Activated gamma-delta T cell treated with anti-CD3 and anti-CD28 coated beads, Interleukin-2, amount 50 U/mL, for 16 hours (primary cell): Measurements from ENCODE around the gene GSTO2.

Experiments
- DNase-seq: peaks from one replicate; pipeline ENCODE4 v3.0.0-alpha.2; 2020; ENCODE audit warnings: low read depth

Gene GSTO2

DNA sequence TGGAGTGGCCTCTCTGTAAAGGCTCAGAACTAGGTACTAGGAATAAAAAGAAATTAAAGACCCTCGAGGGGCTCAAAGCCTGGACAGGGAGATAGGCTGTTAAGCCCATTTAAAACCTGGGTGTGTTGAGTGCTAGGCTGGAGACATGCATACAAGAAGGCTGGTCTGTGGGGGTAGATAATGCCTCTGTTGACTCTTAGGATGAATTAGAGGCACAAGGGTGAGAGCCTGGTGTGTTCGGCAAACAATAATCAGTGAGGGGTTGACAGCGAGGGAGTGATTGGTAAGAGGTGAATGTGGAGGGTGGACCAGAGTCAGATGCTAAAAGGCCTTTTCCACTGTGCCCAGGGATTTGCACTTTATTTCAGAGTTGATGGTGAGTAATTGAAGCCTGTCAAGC, 12.7 kb downstream of the GSTO2 start:
- no peak for DNase-seq

DNA sequence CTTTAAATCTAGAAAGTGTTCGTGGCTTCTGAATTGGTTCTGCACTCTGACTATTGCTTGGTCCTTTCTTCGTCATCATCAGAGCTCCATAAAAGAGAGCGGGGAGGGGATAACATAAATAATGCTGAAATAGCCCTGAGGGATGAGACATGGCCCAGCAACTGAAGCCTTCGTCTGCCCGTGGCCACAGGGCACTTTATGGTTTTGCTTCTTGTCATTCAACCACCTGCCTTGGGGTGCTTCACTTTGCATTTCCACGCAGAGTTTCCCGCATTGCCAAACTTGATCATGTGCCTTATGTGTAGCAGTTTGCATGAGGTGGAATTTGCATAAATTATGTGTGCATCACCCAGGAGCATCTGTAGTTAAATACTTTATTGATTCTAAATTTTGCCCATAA, 15.9 kb downstream of the GSTO2 start:
- no peak for DNase-seq

DNA sequence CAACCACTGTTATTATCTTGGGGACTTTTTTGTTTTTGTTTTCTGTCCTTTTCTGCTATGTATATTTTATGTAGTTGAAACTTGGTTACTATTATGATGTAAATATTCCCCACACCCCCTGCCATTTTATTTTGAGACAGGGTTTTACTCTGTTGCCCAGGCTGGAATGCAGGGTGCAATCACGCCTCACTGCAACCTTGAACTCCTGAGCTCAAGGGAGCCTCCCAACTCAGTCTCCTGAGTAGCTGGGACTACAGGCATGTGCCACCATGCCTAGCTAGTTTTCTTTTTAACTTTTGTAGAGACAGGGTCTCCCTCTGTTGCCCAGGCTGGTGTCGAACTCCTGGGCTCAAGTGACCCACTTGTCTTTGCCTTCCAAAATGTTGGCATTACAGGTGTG, 18.0 kb downstream of the GSTO2 start:
- no peak for DNase-seq

DNA sequence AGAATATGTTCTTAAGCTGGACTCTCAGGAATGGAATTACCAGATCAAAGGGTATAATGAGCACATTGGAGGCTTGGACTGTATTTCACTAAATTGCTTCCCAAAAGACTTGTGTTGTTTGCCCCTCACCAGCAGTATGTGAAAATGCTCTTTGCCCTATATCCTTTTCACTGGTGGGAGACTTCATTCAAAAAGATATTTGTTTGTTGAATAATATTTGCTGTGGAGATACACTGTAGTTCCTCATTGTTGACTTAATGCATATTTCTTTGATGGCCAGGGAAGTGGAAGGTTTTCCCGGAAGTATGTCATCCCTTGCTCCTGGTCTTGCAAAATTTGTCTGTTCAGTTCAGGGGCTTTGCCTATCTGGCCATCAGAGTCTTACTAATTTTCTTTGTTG, 19.4 kb downstream of the GSTO2 start:
- DNase-seq, result no peak

DNA sequence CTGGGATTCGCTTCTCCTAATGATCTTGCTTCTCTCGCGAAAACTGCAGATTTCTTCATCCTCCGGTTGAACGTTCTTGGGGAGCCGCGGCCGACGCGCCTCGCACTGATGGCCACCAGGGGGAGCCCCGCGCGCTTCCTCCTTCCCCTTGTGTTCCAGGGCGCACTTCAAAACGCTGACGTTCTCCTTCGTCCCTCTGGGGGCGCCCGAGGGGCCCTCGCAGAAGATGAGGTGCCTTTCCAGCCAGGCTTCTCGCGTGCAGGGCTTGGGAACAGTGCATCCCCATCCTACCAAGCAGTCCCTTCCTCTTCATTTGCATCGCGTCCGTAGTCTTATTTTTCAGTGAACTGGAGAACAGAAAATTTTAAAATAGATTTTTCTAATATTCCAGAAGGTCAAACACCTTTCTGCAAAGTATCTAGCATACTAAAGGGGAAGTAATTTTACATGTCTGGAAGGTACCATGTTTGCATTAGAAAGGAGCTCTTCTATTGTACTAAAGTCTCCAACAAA, 22.5 kb downstream of the GSTO2 start:
- DNase-seq, result peak; percentile 82

DNA sequence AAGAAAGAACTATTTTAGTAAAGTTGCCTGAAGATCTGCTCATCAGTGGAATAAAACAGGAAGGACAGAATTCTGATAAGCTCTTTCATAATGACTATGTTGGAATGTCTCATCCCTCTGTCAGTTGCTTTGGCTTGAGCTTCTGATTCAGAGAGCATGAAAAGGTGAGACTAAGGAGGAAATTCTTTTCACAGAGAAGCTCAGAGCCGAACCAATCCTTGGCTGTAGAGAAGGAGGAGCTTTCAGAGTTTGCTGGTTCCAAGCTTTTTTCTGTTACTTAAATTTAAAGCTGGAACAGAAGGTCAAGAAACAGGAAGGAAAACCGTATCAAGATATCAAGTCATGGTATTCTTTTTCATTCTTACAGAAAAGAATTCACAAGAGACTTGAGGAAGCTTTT, 24.0 kb downstream of the GSTO2 start:
- DNase-seq, result no peak

DNA sequence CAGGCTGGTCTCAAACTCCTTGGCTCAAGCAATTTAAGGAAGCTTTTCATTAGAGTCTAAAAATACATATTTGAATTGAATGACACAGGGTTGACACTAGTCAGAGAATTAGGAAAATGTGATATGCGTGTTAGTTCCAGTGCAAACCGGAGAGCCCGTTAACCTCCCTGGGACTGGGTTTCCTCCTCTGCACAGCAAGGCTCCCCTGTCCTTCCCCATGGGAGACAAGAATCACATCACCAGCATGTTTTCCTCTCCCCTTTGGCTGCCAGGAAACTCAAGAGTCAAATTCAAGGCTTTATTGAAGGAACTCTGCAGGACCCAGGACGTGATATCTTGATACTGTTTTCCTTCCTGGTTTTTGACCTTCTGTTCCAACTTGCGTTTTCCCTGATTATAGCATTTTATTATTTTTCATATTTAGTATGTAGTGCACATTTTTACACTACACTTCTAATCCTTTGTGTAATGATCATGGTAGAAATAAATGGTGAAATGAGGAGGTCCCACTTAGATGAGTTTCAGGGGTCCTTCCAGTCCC, 24.9 kb downstream of the GSTO2 start:
- no peak for DNase-seq

DNA sequence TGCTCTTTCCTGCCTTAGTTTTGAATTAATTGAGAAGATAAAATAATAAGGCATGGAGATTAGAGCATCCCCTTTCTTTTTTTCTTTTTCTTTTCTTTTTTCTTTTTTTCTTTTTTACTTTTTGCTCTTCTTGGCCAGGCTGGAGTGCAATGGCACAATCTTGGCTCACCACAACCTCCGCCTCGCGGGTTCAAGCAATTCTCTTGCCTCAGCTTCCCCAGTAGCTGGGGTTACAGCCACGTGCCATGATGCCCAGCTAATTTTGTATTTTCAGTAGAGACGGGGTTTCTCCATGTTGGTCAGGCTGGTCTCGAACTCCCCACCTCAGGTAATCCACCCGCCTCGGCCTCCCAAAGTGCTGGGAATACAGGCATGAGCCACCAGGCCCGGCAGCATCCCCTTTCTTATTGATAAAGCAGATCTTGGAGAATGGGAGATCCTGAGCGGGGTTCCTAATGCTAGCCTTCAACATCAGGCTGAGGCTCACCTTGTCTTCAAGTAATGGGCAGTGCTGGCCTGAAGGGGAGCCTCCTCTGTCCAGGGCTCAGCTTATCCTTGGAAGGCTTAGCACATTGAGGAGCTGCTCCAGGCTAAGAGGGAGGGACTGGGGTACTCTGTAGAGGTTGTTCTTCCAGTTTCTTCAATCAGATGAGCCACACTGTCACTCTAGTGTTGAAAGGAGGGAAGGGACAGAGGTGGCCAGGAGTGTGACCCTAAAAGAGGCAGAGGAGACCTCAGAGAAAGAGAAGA, 27.9 kb downstream of the GSTO2 start:
- no peak for DNase-seq

DNA sequence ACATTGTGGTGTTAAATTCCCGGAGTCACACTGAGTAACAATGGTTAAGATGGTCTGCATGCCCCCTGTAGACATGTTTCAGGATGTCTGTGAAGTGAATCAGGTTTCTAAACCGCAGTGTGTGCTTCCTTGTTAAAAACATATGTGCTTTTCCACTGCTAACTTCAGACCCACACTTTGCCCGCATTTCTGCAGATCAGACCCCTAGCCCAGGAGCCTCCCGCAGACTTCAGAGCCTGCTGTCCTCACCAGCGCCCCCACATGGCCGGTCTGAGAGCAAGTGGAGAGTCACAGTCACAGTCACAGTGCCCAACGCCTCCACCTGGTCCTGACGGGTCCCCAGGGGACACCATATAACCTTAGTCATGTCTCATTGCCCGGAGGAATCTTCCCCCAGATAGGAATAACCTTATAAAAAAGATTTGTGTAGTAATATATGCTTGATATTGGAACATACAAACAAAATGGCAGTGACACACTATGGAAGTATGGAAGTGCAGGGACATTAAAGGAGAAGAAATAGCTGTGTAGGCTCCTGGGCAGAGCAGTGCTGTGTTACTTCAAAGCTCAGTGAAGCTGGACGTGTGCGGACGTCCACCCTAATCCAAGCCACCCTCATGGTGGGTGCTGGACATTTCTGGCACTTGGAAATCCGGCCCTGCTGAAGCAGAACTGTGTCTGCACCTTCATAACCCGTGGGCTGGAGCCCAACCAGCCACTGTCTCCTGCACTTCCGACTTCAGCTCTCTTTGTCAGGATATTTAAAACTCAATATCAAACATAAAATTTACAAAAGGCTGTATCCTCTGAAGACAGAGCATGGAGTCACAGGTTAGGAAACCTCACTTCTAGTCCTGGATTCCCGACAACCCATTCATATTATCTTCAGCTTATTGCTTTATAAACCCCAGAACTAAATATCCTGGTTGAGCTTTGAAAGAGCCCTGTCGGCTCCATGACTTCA, 29.0 kb downstream of the GSTO2 start:
- no peak for DNase-seq

DNA sequence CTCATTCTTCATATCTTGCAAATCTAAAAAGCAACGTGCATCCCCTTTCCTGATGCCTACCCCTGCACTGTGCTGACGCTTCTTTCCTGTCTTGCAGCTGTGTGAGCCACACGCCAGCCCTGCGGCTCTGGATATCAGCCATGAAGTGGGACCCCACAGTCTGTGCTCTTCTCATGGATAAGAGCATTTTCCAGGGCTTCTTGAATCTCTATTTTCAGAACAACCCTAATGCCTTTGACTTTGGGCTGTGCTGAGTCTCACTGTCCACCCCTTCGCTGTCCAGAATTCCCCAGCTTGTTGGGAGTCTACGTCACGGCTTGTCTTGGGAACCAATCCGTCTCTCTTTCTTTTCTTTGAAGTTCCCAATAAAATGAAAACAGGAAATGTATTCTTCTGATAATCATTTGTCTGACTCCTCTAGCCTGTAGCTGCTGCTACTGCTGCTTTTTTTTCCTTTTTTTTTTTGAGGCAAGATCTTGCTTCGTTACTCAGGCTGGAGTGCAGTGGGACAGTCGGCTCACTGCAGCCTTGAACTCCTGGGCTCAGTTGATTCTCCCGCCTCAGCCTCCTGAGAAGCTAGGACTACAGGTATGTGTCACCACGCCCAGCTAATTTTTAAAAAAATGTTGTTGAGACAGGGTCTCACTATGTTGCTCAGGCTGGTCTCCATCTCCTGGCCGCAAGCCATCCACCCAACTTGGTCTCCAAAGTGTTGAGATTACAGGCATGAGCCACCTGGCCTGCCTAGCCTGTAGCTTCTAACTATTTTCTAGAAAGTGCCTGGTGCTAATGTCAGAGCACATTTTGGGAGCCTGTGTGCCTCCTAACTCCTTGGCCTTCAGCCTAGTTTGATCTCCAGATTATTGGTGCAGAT, 30.3 kb downstream of the GSTO2 start:
- no peak for DNase-seq

DNA sequence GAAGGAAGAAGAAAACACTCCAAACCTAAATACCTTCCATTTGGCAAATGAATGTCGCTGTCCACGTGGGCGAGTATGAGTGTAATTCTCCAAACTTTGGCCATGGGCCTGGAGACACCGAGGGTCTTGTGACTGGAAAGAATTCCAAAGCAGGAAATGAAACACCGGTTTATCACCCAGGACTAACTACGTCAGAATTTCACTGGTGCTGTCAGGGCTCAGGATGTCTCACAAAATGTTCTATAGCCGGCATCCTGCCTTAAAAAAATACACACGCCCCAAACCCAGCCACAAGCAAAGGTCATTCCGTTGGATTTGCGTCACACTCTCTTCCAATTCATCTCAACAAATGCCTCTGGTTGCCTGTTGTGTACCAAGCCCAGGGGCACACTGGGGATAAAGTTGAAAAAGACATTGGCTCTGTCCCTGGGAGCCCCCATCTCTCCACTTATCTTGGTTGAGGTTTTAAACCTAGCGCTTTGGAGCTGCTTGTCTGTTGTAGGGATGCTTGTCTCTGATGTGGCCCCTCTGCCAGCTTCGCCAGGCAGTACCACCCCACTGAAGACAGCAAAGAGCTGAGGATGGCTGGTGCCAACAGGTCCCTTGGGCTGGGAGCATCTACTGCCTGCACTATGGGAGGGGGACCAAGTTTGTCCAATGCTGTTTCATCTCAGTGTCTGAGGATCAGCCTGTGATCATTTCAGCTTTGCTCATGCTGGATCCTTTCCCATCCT, 31.2 kb downstream of the GSTO2 start:
- no peak for DNase-seq

DNA sequence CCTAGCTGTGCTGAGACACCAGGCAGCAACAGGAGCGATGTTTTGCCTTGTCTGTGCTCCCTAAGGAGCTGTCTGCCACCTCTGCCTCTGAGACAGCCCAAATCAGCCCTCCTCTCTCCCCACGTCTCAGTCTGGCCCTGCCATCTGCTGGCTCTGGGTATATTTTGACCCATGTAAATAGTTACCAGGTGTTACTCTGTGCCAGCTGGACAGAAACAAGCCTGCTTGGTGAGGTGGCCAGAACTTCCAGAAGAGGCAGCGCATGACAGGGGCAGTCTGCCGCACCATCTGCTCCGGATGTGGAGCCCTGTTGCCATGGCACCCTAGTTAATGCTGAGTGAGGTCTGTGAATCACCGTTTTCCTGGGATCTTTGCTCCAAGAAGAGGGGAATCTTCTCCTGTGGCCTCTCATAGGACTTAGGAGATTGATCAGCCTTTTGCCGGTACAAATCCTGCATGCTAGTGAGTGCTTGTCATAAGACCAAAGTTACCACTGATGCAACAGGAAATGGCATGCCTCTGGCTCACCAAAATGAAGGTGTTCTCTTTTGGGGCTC, 31.8 kb downstream of the GSTO2 start:
- no peak for DNase-seq

DNA sequence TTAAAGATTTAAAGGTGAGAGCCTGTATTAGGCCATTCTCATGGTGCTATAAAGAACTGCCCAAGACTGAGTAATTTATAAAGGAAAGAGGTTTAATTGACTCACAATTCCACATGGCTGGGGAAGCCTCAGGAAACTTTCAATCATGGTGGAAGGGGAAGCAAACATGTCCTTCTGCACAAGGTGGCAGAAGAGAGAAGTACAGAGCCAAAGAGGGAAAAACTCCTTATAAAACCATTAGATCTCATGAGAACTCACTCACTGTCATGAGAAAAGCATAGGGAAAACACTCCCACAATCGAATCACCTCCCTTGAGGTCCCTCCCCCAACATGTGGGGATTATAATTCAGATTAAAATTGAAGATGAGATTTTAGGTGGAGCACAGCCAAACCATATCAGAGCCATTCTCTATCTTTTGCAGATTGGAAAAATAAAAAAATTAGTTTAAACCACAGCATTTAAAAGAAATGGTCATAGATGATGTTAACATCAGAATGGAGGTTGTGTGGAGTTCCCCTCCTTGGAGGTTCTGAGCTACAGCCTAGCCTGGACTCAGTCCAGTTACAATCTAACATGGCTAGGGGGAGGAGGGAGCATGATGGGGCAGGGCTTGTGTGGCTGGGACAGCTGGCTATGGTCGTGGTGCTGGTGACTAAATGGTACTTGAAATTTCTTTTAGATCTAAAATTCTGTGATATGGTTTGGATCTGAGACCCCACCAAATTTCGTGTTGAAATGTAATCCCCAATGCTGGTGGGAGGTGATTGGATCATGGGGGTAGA, 33.1 kb downstream of the GSTO2 start:
- no peak for DNase-seq

DNA sequence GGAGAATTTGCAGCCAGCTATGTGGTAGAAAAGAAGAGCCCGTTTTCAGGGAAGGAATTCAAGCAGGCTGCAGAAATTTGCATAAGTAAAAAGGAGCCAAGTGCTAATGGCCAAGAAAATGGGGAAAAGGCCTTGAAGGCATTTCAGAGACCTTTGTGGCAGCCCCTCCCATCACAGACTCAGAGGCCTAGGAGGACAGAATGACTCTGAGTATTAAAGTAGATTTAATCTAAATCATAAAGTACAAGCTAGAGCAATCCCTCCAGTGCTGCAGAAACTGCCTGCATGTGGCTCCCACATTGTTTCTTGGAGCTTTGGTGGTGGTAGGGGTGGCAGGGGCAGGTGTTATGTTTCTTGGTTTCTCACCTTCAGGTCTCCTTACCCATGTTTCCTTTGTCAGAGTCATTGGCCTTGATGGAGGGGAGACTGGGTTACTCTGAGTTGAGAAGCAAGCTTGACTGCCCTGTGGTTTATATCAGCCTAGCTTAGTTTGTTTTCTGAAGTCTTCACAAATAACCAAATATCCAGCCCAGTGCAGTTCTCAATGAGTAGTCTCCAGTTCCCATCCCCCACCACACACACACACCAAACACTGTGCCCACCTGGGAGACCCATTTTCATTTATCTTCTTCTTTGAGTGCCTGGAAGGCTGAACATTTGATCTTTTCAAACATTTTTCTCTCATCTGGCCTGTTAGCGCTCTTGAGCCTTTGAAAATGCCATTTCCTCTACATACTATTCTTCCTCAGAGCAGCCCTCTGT, 34.8 kb downstream of the GSTO2 start:
- no peak for DNase-seq

DNA sequence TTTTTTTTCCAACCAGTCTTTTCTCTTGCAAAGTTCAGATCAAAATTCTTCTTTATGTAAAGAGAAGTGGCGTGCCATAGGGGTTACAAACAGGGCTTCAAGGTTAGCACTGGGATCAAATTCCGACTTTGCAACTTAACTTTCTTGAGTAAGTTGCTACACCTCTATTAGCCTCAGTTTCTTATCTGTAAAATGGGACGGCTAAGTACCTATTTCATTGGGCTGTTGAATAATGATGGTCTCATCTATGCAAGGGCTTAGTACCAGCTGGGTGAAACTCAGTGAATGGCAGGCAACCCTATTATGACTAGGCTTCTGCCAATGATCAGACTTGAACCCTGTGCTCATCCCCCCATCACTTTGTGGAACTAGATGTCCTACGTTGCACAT, 35.4 kb downstream of the GSTO2 start:
- no peak for DNase-seq

DNA sequence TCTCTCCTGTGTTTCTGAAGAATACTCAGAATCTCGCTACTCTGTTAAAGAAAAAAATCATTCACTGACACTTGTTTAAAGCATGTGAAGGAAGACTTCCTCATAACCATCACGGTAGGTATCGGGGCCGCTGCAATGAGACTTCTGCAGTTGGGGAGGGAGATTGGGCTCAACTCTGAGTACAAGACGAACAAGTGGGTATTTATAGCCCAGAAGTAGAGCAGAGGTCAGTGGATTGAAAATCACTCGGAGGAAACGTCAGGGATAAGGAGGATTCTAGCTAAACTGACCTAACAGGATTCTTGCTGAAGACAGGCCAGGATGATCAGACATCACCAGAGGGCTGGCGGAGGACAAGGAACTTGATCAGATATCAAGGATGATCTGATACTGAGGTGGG, 35.9 kb downstream of the GSTO2 start:
- no peak for DNase-seq

DNA sequence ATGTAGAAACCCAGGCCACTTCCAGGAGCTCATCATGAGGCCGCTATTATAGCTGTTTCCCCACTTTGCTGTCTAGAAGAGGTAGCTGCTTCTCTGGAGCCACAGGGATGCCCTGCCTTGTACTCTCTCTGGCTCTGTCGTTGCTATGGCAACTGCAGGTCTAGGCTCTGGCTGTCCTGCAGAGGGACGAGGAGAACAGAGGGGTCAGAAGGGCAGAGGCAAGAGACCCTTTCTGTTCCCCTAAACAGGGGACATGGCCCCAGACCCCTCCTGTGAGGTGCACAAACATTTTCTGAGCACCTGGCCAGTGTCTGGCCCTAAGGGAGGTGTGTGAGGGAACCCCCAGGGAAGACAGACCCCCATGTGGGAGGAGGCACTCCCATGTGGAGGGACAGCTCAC, 37.9 kb downstream of the GSTO2 start:
- no peak for DNase-seq

DNA sequence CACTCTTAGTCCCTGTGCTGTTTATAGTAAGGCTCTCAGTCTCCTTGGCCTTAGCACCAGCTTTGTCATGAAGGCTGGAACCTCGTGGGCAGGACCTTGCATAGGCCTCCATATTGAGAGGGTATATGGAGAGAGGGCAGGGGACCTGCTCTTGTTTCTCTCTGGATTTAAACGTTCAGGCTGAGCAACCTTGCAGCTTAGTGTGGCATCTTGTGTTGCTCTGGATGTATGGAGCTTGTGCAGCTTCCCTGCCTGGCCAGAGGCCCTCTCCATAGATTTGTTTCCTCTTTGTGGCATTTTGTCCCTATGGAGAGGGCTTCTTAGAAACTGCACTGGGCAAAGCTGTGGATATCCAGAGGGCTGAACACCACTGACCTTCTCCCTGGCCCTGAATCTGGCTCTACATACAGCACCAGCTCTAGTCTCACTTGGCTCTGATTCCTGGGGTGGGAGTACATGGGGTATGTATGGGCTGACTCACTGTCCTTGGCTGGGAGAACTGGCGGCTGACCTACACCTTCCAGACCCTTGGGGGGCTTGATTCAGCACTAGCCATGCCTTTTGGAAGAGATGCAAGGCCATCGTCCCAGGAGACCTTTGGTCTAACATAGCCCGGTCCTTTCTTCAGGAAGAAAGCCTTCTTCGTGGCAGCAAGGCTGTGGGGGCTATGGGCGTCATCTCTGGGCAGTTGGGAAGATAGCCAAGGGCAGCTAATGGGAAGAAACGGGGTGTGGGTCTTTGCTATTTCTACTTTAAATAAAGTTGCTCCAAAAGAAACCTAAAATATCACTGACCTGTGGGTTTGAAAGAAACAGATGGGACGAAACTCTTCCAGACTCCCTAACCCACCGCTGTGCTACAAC, 38.8 kb downstream of the GSTO2 start:
- no peak for DNase-seq
